IPS DF 6.9 (cell line): ENCODE data around the gene MED15.

Source experiments
- DNase-seq: peaks from one replicate; pipeline ENCODE4 v3.0.0-alpha.2; 2013; ENCODE audit warnings: low read depth, low spot score
- H3K27ac ChIP-seq: one replicate; pipeline ENCODE4 v1.5.1; 2013; ENCODE audit warnings: low read length, control low read depth
- H3K27me3 ChIP-seq: 2 replicates; pipeline ENCODE4 v1.6.1; 2013; ENCODE audit warnings: mild to moderate bottlenecking, low read length; ENCODE audit not compliant: control insufficient read depth, insufficient read depth
- H3K36me3 ChIP-seq: 2 replicates; pipeline ENCODE4 v1.6.1; 2013; ENCODE audit warnings: low read length; ENCODE audit not compliant: control insufficient read depth, insufficient read depth
- H3K4me1 ChIP-seq: 2 replicates; pipeline ENCODE4 v1.6.1; 2013; ENCODE audit warnings: low read length; ENCODE audit not compliant: control insufficient read depth, insufficient read depth
- H3K4me3 ChIP-seq: 2 replicates; pipeline ENCODE4 v1.5.1; 2013; ENCODE audit warnings: mild to moderate bottlenecking, low read length
- H3K9me3 ChIP-seq: 2 replicates; pipeline ENCODE4 v1.6.1; 2013; ENCODE audit warnings: low read length, inconsistent platforms; ENCODE audit not compliant: control insufficient read depth, insufficient read depth
- WGBS: extraction: QIAGEN DNeasy Blood & Tissue Kit; methylation state at CpG from one replicate; pipeline ENCODE4 v1.1.7; 2013; ENCODE audit warnings: mixed read lengths, missing lambda C conversion rate; ENCODE audit not compliant: insufficient read length, insufficient coverage; 5-methylcytosine and 5-hydroxymethylcytosine counted together

MED15 gene

DNA sequence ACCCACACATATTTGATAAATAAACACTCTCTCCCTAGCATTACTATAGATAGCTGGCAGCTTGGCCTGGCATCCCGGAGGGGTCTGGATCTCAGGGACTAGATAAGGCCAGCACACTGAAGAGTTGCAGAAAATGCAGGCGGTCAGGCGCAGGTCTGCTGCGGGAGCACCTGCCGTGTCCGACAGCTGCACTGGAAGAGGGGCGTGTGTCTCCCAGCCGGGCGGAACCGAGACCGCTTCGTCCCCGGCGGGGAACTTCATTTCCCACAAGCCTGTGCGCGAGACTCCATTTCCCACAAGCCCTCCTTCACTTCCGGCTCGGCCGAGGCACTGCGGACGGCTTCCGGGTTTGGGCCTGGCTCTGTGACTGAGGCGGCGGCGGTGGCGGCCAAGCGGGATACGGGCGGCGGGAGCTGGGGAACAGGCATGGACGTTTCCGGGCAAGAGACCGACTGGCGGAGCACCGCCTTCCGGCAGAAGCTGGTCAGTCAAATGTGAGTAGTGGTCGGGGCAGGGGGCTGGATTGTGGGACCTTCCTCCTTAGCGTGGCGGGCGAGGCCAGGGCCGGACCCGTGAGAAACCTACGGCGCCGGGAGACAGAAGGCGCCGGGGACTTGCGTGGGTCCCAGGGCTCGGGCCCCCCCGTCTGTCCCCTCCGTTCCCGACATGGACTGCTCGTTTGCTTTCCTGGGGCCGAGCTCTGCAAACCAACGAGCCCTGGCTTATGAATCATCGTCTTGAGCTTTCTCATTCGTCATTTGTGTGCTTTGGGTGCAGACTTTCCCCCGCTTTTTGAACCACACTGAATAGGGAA lies at the start of gene MED15:
Gene MED15 (plus strand): TSS at position 358 of the 814 bp plus-strand sequence. CDS start 69 bp downstream, at position 427.
- Histone ChIP-seq H3K9me3 (no peaks in the 10 kb centered on the region), H3K36me3 (no peaks in the 10 kb centered on the region), H3K4me3 (peak within 1 kb of the TSS; percentile 74), H3K4me1 (peaks cover 3% of the 10 kb centered on the region), H3K27ac (no peak within 1 kb of the TSS), H3K27me3 (no peaks in the 10 kb centered on the region)
- no CpG with 5 or more reads among the region's 58 CpGs for WGBS
- DNase-seq: peak; percentile 76

GRCh38 chr22:20458530-20459151 lies 48.8 kb upstream of the MED15 start:
- Histone ChIP-seq H3K36me3 (no peaks in the 10 kb centered on the region), H3K9me3 (no peaks in the 10 kb centered on the region), H3K27me3 (no peaks in the 10 kb centered on the region), H3K27ac (no peak overlapping the region), H3K4me3 (no peak overlapping the region), H3K4me1 (peaks cover 1% of the 10 kb centered on the region)
- WGBS: no CpG with 5 or more reads among the region's 8 CpGs
- DNase-seq: no peak

DNA sequence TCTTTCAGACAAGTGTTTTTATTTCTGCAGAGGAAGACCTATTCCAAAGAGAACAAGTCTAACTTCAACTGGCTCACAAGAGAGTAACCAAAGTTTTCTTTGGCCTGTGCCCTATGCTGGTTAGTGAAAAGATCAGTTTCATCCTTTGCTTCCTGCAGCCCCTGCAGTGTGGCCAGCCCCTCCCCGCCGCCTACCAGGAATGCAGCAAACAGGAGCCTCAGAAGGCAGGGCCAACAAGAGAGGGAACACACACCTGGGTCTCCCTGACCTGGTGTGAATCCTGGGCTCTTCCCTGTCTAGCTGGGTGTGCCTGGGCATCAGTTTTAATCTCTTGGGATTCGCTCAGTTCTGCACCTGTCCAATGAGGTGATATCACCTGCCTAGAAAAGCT lies 48.3 kb upstream of the MED15 start:
- Histone ChIP-seq H3K27me3 (no peaks in the 10 kb centered on the region), H3K27ac (no peak overlapping the region), H3K9me3 (no peaks in the 10 kb centered on the region), H3K4me1 (peaks cover 1% of the 10 kb centered on the region), H3K36me3 (no peaks in the 10 kb centered on the region), H3K4me3 (no peak overlapping the region)
- no CpG with 5 or more reads among the region's 3 CpGs for WGBS
- DNase-seq: no peak

DNA sequence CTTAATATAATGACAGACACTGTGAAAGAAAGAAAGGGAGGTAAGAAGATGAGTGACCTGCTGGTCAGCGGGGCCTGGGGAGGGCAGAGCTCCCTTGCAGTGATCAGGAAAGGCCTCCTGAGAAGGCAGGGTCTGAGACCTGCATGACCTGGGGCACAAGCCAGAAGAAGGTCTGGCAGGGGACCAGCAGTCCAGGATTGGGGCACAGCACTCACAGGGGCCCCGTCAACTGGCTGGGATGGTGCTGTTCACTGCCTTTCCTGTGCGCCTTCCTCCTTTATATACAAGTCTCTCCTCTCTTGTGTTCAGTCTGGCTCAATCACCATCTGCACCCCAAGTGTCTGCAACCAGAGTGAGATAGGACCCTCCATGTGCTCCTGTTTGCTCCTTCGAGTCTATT lies 47.5 kb upstream of the MED15 start:
- Histone ChIP-seq H3K9me3 (no peaks in the 10 kb centered on the region), H3K27me3 (no peaks in the 10 kb centered on the region), H3K4me1 (peaks cover 1% of the 10 kb centered on the region), H3K36me3 (no peaks in the 10 kb centered on the region), H3K27ac (no peak overlapping the region), H3K4me3 (no peak overlapping the region)
- WGBS: no CpG with 5 or more reads among the region's 4 CpGs
- DNase-seq: no peak

DNA sequence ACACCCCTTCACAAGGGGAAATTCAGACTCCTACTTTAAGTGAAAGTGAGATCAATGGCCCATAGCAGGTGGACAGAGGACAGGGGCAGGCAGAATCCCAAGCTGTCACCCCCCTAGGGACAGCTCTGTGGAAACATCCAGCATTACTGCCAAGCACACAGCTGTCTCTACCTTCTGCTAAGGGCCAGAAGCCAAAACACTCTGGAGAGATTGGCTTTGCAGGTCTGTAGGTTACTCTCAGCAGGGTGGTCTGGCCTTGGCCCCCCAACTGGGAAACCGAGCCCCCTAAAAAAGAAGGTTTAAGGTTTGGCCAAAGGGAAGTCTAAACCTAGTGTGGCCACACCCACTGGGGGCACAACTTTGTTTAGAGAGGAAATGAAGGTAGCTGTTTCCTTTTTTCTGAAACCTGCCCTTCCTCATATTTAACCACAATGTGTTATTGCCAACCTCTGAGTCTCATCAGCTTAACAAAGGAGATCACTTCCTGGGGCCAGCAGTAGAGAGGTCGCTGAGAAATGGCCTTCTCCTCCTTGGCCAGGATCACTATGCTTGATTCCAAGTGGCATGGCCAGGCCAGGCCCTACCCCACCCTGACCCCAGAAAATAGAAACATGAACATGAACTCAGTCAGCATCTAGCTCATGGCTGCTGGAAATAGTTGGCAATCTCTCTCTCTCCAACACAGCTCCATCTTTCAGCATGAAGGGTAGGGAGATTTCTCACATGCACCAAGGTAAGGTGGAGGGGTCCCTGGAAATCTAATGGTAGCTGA lies 43.9 kb upstream of the MED15 start:
- Histone ChIP-seq H3K27ac (no peak overlapping the region), H3K4me1 (peaks cover 1% of the 10 kb centered on the region; the same call in 1 of the 2 replicates), H3K36me3 (no peaks in the 10 kb centered on the region), H3K4me3 (no peak overlapping the region), H3K27me3 (no peaks in the 10 kb centered on the region), H3K9me3 (no peaks in the 10 kb centered on the region)
- DNase-seq: no peak
- no CpG with 5 or more reads among the region's 2 CpGs for WGBS

DNA sequence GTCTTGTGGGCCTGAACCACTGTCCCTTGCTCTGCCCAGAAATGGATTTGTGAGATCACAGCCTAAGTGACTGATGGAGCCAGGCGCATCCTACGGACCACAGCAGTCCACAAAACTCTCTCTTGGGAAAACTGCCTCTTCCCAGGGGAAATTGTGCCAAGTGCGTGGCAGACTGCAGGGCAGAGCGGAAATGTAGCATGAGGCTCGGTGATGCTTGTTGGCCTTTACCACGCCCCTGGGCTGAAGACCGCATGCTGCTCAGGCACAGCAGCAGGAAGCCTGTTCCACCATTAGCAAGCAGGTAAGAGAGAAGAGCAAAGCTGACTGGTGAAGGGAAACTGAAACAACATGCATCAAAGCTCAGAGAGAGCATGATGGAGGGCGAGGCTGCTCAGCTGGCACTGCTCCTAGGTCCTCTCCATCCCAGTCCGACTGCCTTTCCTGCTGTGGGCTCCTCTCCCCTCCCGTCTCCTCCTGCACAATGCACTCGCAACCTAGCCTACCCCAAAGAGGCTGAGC lies 43.3 kb upstream of the MED15 start:
- no peak overlapping the region for H3K27ac ChIP-seq
- DNase-seq: no peak
- peaks cover 1% of the 10 kb centered on the region; the same call in 1 of the 2 replicates for H3K4me1 ChIP-seq
- H3K9me3 ChIP-seq: no peaks in the 10 kb centered on the region
- H3K4me3 ChIP-seq: no peak overlapping the region
- no CpG with 5 or more reads among the region's 11 CpGs for WGBS
- no peaks in the 10 kb centered on the region for H3K36me3 ChIP-seq
- no peaks in the 10 kb centered on the region for H3K27me3 ChIP-seq

GRCh38 chr22:20464912-20465758 lies 42.3 kb upstream of the MED15 start:
- H3K27me3 ChIP-seq: no peaks in the 10 kb centered on the region
- no CpG with 5 or more reads among the region's 32 CpGs for WGBS
- no peaks in the 10 kb centered on the region for H3K36me3 ChIP-seq
- H3K4me1 ChIP-seq: peaks cover 1% of the 10 kb centered on the region; the same call in 1 of the 2 replicates
- no peak overlapping the region for H3K27ac ChIP-seq
- DNase-seq: no peak
- no peaks in the 10 kb centered on the region for H3K9me3 ChIP-seq
- no peak overlapping the region for H3K4me3 ChIP-seq

- no peaks in the 10 kb centered on the region for H3K36me3 ChIP-seq
- no peaks in the 10 kb centered on the region for H3K27me3 ChIP-seq
- H3K4me1 ChIP-seq: peaks cover 1% of the 10 kb centered on the region; the same call in 1 of the 2 replicates
- no peak for DNase-seq
- H3K27ac ChIP-seq: no peak overlapping the region
- no CpG with 5 or more reads among the region's 5 CpGs for WGBS
- no peak overlapping the region for H3K4me3 ChIP-seq
- no peaks in the 10 kb centered on the region for H3K9me3 ChIP-seq
These were observed 41.7 kb upstream of the MED15 start for GRCh38 chr22:20465759-20466077.

- Histone ChIP-seq H3K4me3 (no peak overlapping the region), H3K36me3 (no peaks in the 10 kb centered on the region), H3K27me3 (no peaks in the 10 kb centered on the region), H3K4me1 (peaks cover 1% of the 10 kb centered on the region; the same call in 1 of the 2 replicates), H3K27ac (no peak overlapping the region), H3K9me3 (no peaks in the 10 kb centered on the region)
- WGBS: no CpG with 5 or more reads among the region's 3 CpGs
- DNase-seq: no peak
These were observed 40.6 kb upstream of the MED15 start for GRCh38 chr22:20466659-20467379.
